22Rv1 (cell line): ENCODE data around the gene LZTS2.

Source experiments
- ZFX ChIP-seq: fragments of 450-650 bp; IDR thresholded peaks from 2 replicates; pipeline ENCODE4 v1.6.1; 2017; ENCODE audit warnings: antibody characterized with exemption, borderline replicate concordance
- TF ChIP-seq, protein P1 (sequence below): fragments of 450-650 bp; IDR thresholded peaks from 2 replicates; pipeline ENCODE4 v1.5.1; 2017; ENCODE audit warnings: mild to moderate bottlenecking

DNA sequence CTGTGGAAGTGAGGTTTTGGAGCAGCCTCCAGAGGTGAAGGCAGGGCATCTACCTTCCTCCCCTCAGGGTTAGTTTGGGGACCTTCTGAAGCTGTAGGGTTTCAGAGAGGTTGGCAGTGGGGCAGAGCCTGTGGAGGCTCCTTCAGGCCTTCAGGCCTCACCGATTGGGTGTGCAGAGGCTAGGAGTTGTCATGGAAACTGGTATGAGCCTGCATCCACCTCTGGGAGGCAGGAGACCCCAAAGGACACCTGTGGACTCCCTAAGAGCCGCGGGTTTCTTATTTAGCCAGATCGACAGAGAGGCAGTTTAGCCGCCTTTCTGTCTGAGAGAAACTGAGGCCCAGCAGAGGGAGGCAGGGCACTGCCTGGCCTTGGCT, 2.0 kb downstream of the LZTS2 start:
- TF ChIP-seq, protein P1, sequence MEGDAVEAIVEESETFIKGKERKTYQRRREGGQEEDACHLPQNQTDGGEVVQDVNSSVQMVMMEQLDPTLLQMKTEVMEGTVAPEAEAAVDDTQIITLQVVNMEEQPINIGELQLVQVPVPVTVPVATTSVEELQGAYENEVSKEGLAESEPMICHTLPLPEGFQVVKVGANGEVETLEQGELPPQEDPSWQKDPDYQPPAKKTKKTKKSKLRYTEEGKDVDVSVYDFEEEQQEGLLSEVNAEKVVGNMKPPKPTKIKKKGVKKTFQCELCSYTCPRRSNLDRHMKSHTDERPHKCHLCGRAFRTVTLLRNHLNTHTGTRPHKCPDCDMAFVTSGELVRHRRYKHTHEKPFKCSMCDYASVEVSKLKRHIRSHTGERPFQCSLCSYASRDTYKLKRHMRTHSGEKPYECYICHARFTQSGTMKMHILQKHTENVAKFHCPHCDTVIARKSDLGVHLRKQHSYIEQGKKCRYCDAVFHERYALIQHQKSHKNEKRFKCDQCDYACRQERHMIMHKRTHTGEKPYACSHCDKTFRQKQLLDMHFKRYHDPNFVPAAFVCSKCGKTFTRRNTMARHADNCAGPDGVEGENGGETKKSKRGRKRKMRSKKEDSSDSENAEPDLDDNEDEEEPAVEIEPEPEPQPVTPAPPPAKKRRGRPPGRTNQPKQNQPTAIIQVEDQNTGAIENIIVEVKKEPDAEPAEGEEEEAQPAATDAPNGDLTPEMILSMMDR, result no peak
- no peak for TF ChIP-seq ZFX
